HepG2 (cell line): Measurements from ENCODE around the gene MYO3B.

ENCODE experiments used
- EZH2 ChIP-seq: conservative IDR thresholded peaks from 2 replicates; pipeline ENCODE4 v1.6.1; 2012; ENCODE audit warnings: mild to moderate bottlenecking, low read depth, low read length, moderate library complexity
- MAX ChIP-seq: IDR thresholded peaks from 2 replicates; pipeline ENCODE4 v1.6.1; 2012; ENCODE audit warnings: inconsistent platforms
- NFIC ChIP-seq: IDR thresholded peaks from 2 replicates; pipeline ENCODE4 v1.6.1; 2012; ENCODE audit warnings: mild to moderate bottlenecking, low read length, inconsistent platforms
- NR2F2 ChIP-seq: IDR thresholded peaks from 2 replicates; pipeline ENCODE4 v1.6.1; 2012; ENCODE audit warnings: low read depth, inconsistent platforms, borderline replicate concordance
- ZNF121 ChIP-seq: sonication (generic); formaldehyde crosslinking; IDR thresholded peaks from 2 replicates; pipeline ENCODE4 v1.5.0; 2020; ENCODE audit warnings: mild to moderate bottlenecking, missing genetic modification reagents
- ZNF274 ChIP-seq: sonication (generic); formaldehyde crosslinking; IDR thresholded peaks from 2 replicates; pipeline ENCODE4 v1.5.1; 2020; ENCODE audit warnings: mild to moderate bottlenecking, missing genetic modification reagents
- TF ChIP-seq, protein P1 (sequence below): sonication (generic); formaldehyde crosslinking; IDR thresholded peaks from 2 replicates; pipeline ENCODE4 v1.5.0; 2020; ENCODE audit warnings: mild to moderate bottlenecking, missing genetic modification reagents, moderate library complexity
- TF ChIP-seq, protein P2 (sequence below): sonication (generic); formaldehyde crosslinking; IDR thresholded peaks from 2 replicates; pipeline ENCODE4 v1.9.0; 2021; ENCODE audit warnings: missing genetic modification reagents, borderline replicate concordance
- TF ChIP-seq, protein P3 (sequence below): sonication (generic); formaldehyde crosslinking; IDR thresholded peaks from 2 replicates; pipeline ENCODE4 v1.4.0; 2020; ENCODE audit warnings: missing genetic modification reagents

DNA sequence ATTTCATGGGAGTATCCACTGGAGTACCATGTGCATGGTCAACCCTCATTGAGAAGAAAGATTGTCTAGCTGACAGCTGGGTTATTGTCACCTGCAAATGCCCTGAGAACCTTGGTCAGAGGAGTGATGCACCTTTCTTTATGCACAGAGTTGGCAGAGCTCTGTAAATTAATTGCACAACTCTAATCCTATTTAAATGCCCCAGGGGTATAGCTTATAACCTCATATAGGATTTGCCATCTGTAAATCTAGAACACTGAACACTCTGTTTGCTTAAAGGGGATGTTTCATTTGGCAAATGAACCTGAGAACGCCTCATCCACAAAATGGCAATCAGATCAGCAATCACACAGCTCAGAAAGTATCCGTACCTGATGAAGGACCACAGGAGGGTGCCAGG lies 465.4 kb downstream of the MYO3B start:
- TF ChIP-seq EZH2 (no peak), MAX (no peak), NR2F2 (no peak), NFIC (no peak), ZNF121 (no peak), ZNF274 (no peak)
- TF ChIP-seq, protein P1, sequence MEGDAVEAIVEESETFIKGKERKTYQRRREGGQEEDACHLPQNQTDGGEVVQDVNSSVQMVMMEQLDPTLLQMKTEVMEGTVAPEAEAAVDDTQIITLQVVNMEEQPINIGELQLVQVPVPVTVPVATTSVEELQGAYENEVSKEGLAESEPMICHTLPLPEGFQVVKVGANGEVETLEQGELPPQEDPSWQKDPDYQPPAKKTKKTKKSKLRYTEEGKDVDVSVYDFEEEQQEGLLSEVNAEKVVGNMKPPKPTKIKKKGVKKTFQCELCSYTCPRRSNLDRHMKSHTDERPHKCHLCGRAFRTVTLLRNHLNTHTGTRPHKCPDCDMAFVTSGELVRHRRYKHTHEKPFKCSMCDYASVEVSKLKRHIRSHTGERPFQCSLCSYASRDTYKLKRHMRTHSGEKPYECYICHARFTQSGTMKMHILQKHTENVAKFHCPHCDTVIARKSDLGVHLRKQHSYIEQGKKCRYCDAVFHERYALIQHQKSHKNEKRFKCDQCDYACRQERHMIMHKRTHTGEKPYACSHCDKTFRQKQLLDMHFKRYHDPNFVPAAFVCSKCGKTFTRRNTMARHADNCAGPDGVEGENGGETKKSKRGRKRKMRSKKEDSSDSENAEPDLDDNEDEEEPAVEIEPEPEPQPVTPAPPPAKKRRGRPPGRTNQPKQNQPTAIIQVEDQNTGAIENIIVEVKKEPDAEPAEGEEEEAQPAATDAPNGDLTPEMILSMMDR (CRISPR knock-in tag): no peak
- TF ChIP-seq, protein P2, sequence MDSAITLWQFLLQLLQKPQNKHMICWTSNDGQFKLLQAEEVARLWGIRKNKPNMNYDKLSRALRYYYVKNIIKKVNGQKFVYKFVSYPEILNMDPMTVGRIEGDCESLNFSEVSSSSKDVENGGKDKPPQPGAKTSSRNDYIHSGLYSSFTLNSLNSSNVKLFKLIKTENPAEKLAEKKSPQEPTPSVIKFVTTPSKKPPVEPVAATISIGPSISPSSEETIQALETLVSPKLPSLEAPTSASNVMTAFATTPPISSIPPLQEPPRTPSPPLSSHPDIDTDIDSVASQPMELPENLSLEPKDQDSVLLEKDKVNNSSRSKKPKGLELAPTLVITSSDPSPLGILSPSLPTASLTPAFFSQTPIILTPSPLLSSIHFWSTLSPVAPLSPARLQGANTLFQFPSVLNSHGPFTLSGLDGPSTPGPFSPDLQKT: no peak
- TF ChIP-seq, protein P3, sequence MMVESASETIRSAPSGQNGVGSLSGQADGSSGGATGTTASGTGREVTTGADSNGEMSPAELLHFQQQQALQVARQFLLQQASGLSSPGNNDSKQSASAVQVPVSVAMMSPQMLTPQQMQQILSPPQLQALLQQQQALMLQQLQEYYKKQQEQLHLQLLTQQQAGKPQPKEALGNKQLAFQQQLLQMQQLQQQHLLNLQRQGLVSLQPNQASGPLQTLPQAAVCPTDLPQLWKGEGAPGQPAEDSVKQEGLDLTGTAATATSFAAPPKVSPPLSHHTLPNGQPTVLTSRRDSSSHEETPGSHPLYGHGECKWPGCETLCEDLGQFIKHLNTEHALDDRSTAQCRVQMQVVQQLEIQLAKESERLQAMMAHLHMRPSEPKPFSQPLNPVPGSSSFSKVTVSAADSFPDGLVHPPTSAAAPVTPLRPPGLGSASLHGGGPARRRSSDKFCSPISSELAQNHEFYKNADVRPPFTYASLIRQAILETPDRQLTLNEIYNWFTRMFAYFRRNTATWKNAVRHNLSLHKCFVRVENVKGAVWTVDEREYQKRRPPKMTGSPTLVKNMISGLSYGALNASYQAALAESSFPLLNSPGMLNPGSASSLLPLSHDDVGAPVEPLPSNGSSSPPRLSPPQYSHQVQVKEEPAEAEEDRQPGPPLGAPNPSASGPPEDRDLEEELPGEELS (CRISPR knock-in tag): no peak
